Measurements from ENCODE around the gene MPC2.

DNA sequence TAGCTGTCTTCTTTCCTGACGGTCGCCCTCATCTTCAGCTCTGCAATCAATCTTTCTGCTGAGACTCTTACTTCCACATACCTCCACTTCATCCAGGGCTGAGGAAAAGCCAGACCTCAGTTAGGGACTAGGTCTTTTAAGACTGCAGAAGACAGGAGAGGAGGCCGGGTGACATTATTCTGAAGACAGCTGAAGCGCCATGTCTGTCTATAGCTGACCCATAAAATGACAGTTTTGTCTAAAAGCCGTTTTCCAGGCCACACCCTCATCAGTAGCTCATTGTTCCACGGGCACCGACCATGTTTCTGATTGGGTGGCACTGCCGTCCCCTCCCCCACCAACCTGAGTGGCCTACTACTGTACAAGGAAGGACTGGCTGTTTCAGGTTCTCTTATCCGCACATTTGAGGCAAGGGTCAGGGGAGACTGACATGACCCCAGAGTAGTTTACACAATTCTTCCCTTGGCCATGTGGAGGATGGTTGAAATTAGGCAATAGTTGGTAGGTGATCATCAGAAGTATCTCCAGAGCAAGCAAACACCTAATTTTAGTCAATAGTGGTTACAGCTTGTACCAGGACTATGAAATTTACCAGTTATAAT lies 22.9 kb downstream of the MPC2 start, which contains the start of gene ADCY10:
- TF ChIP-seq, protein P1, sequence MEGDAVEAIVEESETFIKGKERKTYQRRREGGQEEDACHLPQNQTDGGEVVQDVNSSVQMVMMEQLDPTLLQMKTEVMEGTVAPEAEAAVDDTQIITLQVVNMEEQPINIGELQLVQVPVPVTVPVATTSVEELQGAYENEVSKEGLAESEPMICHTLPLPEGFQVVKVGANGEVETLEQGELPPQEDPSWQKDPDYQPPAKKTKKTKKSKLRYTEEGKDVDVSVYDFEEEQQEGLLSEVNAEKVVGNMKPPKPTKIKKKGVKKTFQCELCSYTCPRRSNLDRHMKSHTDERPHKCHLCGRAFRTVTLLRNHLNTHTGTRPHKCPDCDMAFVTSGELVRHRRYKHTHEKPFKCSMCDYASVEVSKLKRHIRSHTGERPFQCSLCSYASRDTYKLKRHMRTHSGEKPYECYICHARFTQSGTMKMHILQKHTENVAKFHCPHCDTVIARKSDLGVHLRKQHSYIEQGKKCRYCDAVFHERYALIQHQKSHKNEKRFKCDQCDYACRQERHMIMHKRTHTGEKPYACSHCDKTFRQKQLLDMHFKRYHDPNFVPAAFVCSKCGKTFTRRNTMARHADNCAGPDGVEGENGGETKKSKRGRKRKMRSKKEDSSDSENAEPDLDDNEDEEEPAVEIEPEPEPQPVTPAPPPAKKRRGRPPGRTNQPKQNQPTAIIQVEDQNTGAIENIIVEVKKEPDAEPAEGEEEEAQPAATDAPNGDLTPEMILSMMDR (optimal IDR thresholded peaks at IDR 0.05 in 1 of 3, IDR thresholded peaks at IDR 0.05 in 1 of 3, conservative IDR thresholded peaks at IDR 0.05 in 1 of 3; ENCODE audit: extremely low read depth in 1 of 3, insufficient read depth in 2 of 3, low read length in 3 of 3), result no peak
- no peak for TF ChIP-seq EZH2 (IDR thresholded peaks at IDR 0.05; ENCODE audit: low read length)
